K562 (cell line): ENCODE measurements around the gene CISD2. TPM values are rescaled to one million over a fixed set of nuclear protein-coding genes. Genes with fewer than 3 reads are reported as not detected.

Experiments
- CEBPB ChIP-seq: fragments of 450-650 bp; IDR thresholded peaks from 2 replicates; pipeline ENCODE4 v1.6.1; 2016; ENCODE audit warnings: missing genetic modification characterization, missing compliant biosample characterization
- CTBP1 ChIP-seq: fragments of 450-650 bp; IDR thresholded peaks from 2 replicates; pipeline ENCODE4 v1.6.1; 2016; ENCODE audit warnings: borderline replicate concordance
- ESRRA ChIP-seq: fragments of 450-650 bp; IDR thresholded peaks from 2 replicates; pipeline ENCODE4 v1.6.1; 2014; ENCODE audit warnings: low read depth, mild to moderate bottlenecking, moderate library complexity, borderline replicate concordance
- GABPB1 ChIP-seq: sonication (generic); formaldehyde crosslinking; IDR thresholded peaks from 2 replicates; pipeline ENCODE4 v1.8.0; 2022; ENCODE audit warnings: mild to moderate bottlenecking, missing genetic modification reagents
- HEY1 ChIP-seq: fragments of 250-450 bp; sonication (Bioruptor Pico); IDR thresholded peaks from 2 replicates; pipeline ENCODE4 v1.5.0; 2020; ENCODE audit warnings: mild to moderate bottlenecking, moderate library complexity, borderline replicate concordance
- HLTF ChIP-seq: fragments of 450-650 bp; IDR thresholded peaks from 2 replicates; pipeline ENCODE4 v1.6.1; 2016
- MEIS2 ChIP-seq: fragments of 450-650 bp; IDR thresholded peaks from 2 replicates; pipeline ENCODE4 v1.6.1; 2014; ENCODE audit warnings: mild to moderate bottlenecking; ENCODE audit not compliant: partially characterized antibody
- PML ChIP-seq: IDR thresholded peaks from 2 replicates; pipeline ENCODE4 v1.6.1; 2012; ENCODE audit warnings: low read length, inconsistent platforms
- RBBP5 ChIP-seq: fragments of 200-600 bp; sonication (generic); IDR thresholded peaks from 2 replicates; pipeline ENCODE4 v1.6.1; 2012; ENCODE audit warnings: borderline replicate concordance, mild to moderate bottlenecking, low read length, control low read depth, inconsistent platforms; ENCODE audit not compliant: insufficient read depth, poor library complexity, severe bottlenecking
- RBM39 ChIP-seq: fragments of 200-400 bp; formaldehyde crosslinking; optimal IDR thresholded peaks from 2 replicates; pipeline ENCODE3; 2018; ENCODE audit warnings: low read depth, low read length
- SAP30 ChIP-seq: fragments of 200-600 bp; sonication (generic); IDR thresholded peaks from 2 replicates; pipeline ENCODE4 v1.6.1; 2012; ENCODE audit warnings: borderline replicate concordance, low read depth, mild to moderate bottlenecking, moderate library complexity, low read length, control low read depth, inconsistent platforms; ENCODE audit not compliant: insufficient read depth, poor library complexity, severe bottlenecking
- XRCC5 ChIP-seq: fragments of 200-400 bp; formaldehyde crosslinking; IDR thresholded peaks from 2 replicates; pipeline ENCODE4 v1.6.1; 2017; ENCODE audit warnings: low read depth, mild to moderate bottlenecking, low read length
- ZFP36 ChIP-seq: fragments of 150-350 bp; IDR thresholded peaks from 2 replicates; pipeline ENCODE4 v1.6.1; 2018; ENCODE audit warnings: low read length, low read depth; ENCODE audit not compliant: partially characterized antibody
- ZNF146 ChIP-seq: IDR thresholded peaks from one replicate; pipeline ENCODE4 v1.6.1; 2018; ENCODE audit warnings: missing compliant biosample characterization; ENCODE audit not compliant: unreplicated experiment
- ZNF253 ChIP-seq: fragments of 250-450 bp; sonication (Bioruptor Pico); conservative IDR thresholded peaks from 2 replicates; pipeline ENCODE4 v1.6.1; 2021; ENCODE audit warnings: mild to moderate bottlenecking
- polyA plus RNA-seq, 8 experiments: library from polyadenylated mRNA; depleted of rRNA in 4 of 8; stranded (reverse) in 5 of 8; unstranded in 3 of 8; fragments of >200 nt; fragmentation: Nextera tagmentation in 2 of 8; fragmentation: Illumina TruSeq in 1 of 8; extraction: Ambion mirVana in 2 of 8; extraction: Trizol in 1 of 8; gene quantifications; 2 replicates each; pipeline versions ENCODE4 v1.2.1 to v1.2.3, GENCODE V29; 2011 to 2014; ENCODE audit warnings: inconsistent platforms in 1 of 8, missing spikeins in 1 of 8
- total RNA-seq, 7 experiments: library from RNA; depleted of rRNA in 6 of 7; stranded (reverse); fragments of >200 nt in 6 of 7; fragmentation: Illumina TruSeq in 2 of 7; extraction: Trizol in 2 of 7; gene quantifications; 2 replicates each; pipeline versions ENCODE4 v1.2.1 to v1.2.3, GENCODE V29; 2011 to 2021; ENCODE audit warnings: low replicate concordance in 1 of 7
- TF ChIP-seq, protein P1 (sequence below): fragments of 250-450 bp; sonication (Bioruptor Pico); IDR thresholded peaks from 2 replicates; pipeline ENCODE4 v1.8.0; 2021; ENCODE audit warnings: borderline replicate concordance, mild to moderate bottlenecking, moderate library complexity; ENCODE audit not compliant: poor library complexity, severe bottlenecking
- TF ChIP-seq, protein P2 (sequence below): fragments of 250-450 bp; sonication (Bioruptor Pico); IDR thresholded peaks from 2 replicates; pipeline ENCODE4 v1.9.0; 2021; ENCODE audit warnings: mild to moderate bottlenecking, inconsistent platforms
- TF ChIP-seq, protein P3 (sequence below): fragments of 450-650 bp; IDR thresholded peaks from 2 replicates; pipeline ENCODE4 v1.6.1; 2016
- TF ChIP-seq, protein P4 (sequence below): sonication (generic); formaldehyde crosslinking; IDR thresholded peaks from 2 replicates; pipeline ENCODE4 v1.8.0; 2022; ENCODE audit warnings: missing genetic modification reagents, mild to moderate bottlenecking, borderline replicate concordance
- TF ChIP-seq, protein P5 (sequence below), 2 experiments: fragments of 450-650 bp in 1 of 2; IDR thresholded peaks; 2 replicates each; pipeline ENCODE4 v1.6.1; 2011 to 2017; ENCODE audit warnings: low read depth in 2 of 2, antibody characterized with exemption in 1 of 2, borderline replicate concordance in 1 of 2, low read length in 1 of 2, mild to moderate bottlenecking in 1 of 2, mixed read lengths in 1 of 2; ENCODE audit not compliant: control insufficient read depth in 1 of 2

CISD2 gene
- total and polyA plus RNA-seq, 9 of the 15 experiments (the other 6 are each of a cell fraction or from before 2014, with no cell fraction given), result 37.8 to 91.4 (median 59.8) TPM

DNA sequence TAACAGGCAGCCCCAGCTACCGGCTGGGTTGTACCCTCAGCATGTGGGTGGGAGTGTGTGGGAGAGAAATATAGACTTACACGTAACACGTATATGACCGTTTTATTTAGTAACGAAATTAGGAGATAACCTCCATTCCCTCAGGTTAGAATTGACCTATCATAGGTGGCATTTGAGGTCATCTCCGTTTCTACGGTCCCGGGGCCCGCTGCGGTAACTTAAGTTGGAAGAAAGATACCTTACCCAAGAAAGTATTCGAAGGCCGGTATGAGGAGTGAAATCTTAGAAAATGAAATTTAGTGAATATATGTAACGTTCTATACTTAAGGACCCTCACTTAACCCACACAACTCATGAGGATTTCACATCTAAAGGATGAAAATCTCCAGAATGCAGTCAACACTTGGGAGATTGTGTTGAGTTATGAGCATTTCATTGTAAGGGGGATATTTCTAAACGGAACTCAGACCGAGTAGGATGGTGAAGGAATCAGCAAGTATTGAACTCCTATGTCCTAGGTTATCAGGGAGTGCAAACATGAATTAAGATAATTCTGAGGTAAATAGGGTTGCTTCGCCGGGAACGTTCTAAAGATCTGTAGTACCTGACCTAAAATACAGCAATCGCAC lies 891 bp downstream of the CISD2 start (continued):
- TF ChIP-seq, protein P1, sequence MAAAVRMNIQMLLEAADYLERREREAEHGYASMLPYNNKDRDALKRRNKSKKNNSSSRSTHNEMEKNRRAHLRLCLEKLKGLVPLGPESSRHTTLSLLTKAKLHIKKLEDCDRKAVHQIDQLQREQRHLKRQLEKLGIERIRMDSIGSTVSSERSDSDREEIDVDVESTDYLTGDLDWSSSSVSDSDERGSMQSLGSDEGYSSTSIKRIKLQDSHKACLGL (CRISPR knock-in tag), result no peak
- no peak for TF ChIP-seq SAP30
- TF ChIP-seq, protein P2, sequence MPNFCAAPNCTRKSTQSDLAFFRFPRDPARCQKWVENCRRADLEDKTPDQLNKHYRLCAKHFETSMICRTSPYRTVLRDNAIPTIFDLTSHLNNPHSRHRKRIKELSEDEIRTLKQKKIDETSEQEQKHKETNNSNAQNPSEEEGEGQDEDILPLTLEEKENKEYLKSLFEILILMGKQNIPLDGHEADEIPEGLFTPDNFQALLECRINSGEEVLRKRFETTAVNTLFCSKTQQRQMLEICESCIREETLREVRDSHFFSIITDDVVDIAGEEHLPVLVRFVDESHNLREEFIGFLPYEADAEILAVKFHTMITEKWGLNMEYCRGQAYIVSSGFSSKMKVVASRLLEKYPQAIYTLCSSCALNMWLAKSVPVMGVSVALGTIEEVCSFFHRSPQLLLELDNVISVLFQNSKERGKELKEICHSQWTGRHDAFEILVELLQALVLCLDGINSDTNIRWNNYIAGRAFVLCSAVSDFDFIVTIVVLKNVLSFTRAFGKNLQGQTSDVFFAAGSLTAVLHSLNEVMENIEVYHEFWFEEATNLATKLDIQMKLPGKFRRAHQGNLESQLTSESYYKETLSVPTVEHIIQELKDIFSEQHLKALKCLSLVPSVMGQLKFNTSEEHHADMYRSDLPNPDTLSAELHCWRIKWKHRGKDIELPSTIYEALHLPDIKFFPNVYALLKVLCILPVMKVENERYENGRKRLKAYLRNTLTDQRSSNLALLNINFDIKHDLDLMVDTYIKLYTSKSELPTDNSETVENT (CRISPR knock-in tag), result no peak
- TF ChIP-seq HEY1 (CRISPR knock-in tag), result no peak
- TF ChIP-seq GABPB1, result 0 out of 2 replicates have a peak, but pooled peaks have one; percentile 21
- TF ChIP-seq ESRRA, result no peak
- TF ChIP-seq XRCC5, result no peak
- TF ChIP-seq MEIS2, result no peak
- TF ChIP-seq ZNF146, result no peak
- no peak for TF ChIP-seq PML
- TF ChIP-seq, protein P3, sequence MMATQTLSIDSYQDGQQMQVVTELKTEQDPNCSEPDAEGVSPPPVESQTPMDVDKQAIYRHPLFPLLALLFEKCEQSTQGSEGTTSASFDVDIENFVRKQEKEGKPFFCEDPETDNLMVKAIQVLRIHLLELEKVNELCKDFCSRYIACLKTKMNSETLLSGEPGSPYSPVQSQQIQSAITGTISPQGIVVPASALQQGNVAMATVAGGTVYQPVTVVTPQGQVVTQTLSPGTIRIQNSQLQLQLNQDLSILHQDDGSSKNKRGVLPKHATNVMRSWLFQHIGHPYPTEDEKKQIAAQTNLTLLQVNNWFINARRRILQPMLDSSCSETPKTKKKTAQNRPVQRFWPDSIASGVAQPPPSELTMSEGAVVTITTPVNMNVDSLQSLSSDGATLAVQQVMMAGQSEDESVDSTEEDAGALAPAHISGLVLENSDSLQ, result no peak
- TF ChIP-seq, protein P4, sequence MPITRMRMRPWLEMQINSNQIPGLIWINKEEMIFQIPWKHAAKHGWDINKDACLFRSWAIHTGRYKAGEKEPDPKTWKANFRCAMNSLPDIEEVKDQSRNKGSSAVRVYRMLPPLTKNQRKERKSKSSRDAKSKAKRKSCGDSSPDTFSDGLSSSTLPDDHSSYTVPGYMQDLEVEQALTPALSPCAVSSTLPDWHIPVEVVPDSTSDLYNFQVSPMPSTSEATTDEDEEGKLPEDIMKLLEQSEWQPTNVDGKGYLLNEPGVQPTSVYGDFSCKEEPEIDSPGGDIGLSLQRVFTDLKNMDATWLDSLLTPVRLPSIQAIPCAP (CRISPR knock-in tag), result no peak
- no peak for TF ChIP-seq CEBPB (tag)
- no peak for TF ChIP-seq ZFP36
- TF ChIP-seq RBBP5, result no peak
- no peak for TF ChIP-seq ZNF253 (CRISPR knock-in tag)
- TF ChIP-seq CTBP1, result no peak
- TF ChIP-seq RBM39, result no peak
- TF ChIP-seq HLTF, result no peak
- TF ChIP-seq, protein P5, sequence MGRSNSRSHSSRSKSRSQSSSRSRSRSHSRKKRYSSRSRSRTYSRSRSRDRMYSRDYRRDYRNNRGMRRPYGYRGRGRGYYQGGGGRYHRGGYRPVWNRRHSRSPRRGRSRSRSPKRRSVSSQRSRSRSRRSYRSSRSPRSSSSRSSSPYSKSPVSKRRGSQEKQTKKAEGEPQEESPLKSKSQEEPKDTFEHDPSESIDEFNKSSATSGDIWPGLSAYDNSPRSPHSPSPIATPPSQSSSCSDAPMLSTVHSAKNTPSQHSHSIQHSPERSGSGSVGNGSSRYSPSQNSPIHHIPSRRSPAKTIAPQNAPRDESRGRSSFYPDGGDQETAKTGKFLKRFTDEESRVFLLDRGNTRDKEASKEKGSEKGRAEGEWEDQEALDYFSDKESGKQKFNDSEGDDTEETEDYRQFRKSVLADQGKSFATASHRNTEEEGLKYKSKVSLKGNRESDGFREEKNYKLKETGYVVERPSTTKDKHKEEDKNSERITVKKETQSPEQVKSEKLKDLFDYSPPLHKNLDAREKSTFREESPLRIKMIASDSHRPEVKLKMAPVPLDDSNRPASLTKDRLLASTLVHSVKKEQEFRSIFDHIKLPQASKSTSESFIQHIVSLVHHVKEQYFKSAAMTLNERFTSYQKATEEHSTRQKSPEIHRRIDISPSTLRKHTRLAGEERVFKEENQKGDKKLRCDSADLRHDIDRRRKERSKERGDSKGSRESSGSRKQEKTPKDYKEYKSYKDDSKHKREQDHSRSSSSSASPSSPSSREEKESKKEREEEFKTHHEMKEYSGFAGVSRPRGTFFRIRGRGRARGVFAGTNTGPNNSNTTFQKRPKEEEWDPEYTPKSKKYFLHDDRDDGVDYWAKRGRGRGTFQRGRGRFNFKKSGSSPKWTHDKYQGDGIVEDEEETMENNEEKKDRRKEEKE (IDR thresholded peaks at IDR 0.05; ENCODE audit: borderline replicate concordance in 1 of 2, control insufficient read depth in 1 of 2, low read depth in 2 of 2, low read length in 1 of 2), result no peak
